ENCODE data around the gene CADPS2.

The CADPS2 gene

GRCh38 chr7:122407195-122407594 is 479.1 kb downstream of the CADPS2 start:
- DNase-seq (ENCODE audit: low read depth in 1 of 2, low spot score in 1 of 2) = no peak
- no peak overlapping the region for H3K27ac ChIP-seq (replicated peaks)
- H3K27me3 ChIP-seq (ENCODE audit: insufficient read depth, poor library complexity, severe bottlenecking) = no peaks in the 10 kb centered on the region
- no peak for TF ChIP-seq GABPA (IDR thresholded peaks at IDR 0.05; ENCODE audit: low read depth)
- TF ChIP-seq SPI1 (IDR thresholded peaks at IDR 0.05; ENCODE audit: borderline replicate concordance, low read depth) = no peak
- no peak for TF ChIP-seq REST (IDR thresholded peaks at IDR 0.05; ENCODE audit: insufficient replicate concordance, low read depth)
- no peak for TF ChIP-seq CTCF (IDR thresholded peaks at IDR 0.05; ENCODE audit: insufficient read depth, low read length)
- no peak for TF ChIP-seq POLR2AphosphoS5 (IDR thresholded peaks at IDR 0.05; ENCODE audit: low read depth)
- H3K4me3 ChIP-seq (replicated peaks; ENCODE audit: insufficient read depth, low read length) = no peak overlapping the region

- no peak for TF ChIP-seq SPI1 (IDR thresholded peaks at IDR 0.05; ENCODE audit: borderline replicate concordance, low read depth)
- TF ChIP-seq GABPA (IDR thresholded peaks at IDR 0.05; ENCODE audit: low read depth) = no peak
- no peak for TF ChIP-seq CTCF (IDR thresholded peaks at IDR 0.05; ENCODE audit: insufficient read depth, low read length)
- no peak for TF ChIP-seq POLR2AphosphoS5 (IDR thresholded peaks at IDR 0.05; ENCODE audit: low read depth)
- no peak for TF ChIP-seq REST (IDR thresholded peaks at IDR 0.05; ENCODE audit: insufficient replicate concordance, low read depth)
- DNase-seq (ENCODE audit: low read depth in 1 of 2, low spot score in 1 of 2) = no peak
- Histone ChIP-seq H3K4me3 (replicated peaks; ENCODE audit: insufficient read depth, low read length) (no peak overlapping the region), H3K27ac (replicated peaks) (no peak overlapping the region), H3K27me3 (ENCODE audit: insufficient read depth, poor library complexity, severe bottlenecking) (no peaks in the 10 kb centered on the region)
Observed at GRCh38 chr7:122403113-122403512, 483.1 kb downstream of the CADPS2 start.

GRCh38 chr7:122402235-122402634 is 484.0 kb downstream of the CADPS2 start:
- DNase-seq (ENCODE audit: low read depth in 1 of 2, low spot score in 1 of 2) = no peak
- no peak overlapping the region for H3K4me3 ChIP-seq (replicated peaks; ENCODE audit: insufficient read depth, low read length)
- TF ChIP-seq REST (IDR thresholded peaks at IDR 0.05; ENCODE audit: insufficient replicate concordance, low read depth) (no peak), POLR2AphosphoS5 (IDR thresholded peaks at IDR 0.05; ENCODE audit: low read depth) (no peak), GABPA (IDR thresholded peaks at IDR 0.05; ENCODE audit: low read depth) (no peak), CTCF (IDR thresholded peaks at IDR 0.05; ENCODE audit: insufficient read depth, low read length) (no peak), SPI1 (IDR thresholded peaks at IDR 0.05; ENCODE audit: borderline replicate concordance, low read depth) (no peak)
- no peaks in the 10 kb centered on the region for H3K27me3 ChIP-seq (ENCODE audit: insufficient read depth, poor library complexity, severe bottlenecking)
- no peak overlapping the region for H3K27ac ChIP-seq (replicated peaks)

Data from HL-60 (cell line).